Stimulated activated naive CD4-positive, alpha-beta T cell (primary cell): Measurements from ENCODE around the gene TFEB.

Experiments used
- DNase-seq, 6 experiments: peaks; one replicate each; lab custom pipeline; 2025; lab: John Stamatoyannopoulos, UW

The TFEB gene

DNA sequence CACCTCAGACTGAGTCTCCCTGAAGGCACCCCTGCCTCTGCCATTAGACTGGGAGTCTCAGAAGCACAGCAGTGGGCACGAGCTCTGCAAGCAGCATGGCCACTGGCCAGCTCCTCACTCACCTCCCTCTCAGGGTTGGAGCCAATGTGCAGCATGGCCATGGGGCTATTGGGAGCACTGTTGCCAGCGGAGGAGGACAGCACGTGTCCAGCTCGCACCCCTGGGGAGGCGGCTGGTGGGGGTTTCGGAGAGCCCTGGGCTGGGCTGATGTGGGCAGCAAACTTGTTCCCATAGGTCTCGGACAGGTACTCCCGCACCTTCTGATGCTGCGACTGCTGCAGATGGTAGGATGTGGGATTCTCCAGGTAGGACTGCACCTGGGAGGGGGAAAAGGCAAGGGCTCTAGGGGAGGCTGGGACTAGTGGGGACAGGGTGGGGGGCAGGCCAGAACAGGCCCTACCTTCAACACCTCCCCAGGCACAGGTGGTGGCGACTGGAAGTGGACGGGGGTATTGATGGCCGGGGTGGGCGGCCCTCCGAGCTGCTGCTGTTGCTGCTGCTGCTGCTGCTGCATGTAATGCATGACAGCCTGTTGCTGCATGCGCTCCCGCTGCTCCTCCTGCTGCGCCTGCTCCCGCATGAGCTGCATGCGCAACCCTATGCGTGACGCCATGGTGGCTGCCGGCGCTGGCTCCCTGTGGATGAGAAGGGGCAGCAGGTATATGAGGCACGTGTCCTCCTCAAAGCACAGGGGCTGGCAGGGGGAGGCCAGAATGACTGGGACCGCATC is 44.7 kb downstream of the TFEB start:
- no peak for DNase-seq

DNA sequence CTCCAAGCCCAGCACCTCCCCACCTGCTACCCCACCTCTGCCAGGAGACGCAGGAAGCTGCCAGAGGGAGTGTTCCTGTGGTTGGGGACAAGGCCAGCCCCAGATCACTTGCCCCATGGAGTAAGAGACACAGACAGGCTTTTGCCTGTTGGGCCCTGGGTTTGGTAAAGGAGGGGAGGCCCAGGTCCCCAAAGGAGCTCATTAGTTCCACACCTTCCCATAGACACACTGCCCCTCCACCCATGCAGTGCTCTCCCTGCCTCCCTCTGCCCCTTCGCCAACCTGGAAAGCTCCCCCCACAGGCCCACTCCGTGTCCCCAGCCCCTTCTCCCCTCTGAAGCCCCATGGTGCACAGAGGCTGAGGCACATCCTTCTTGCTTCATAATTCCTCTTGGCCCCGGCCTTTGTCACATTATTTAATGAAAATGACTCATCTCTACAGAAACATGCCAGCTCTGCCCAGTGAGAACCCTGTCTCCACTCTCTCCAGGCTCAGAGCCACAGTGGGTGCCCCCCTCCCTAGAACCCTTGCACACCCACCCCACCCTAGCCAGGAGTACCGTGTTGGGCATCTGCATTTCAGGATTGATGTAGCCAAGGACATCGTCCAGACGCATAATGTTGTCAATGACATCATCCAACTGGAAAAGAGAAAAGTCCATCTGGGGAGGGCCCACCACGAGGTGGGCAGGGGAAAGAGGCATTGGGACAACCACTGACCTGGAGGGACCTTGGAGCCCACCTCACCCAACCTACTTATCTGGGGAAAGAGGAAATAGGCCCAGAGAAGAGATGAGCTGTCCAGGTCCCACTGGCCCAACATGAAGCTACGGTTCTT is 46.0 kb downstream of the TFEB start:
- DNase-seq = no peak

DNA sequence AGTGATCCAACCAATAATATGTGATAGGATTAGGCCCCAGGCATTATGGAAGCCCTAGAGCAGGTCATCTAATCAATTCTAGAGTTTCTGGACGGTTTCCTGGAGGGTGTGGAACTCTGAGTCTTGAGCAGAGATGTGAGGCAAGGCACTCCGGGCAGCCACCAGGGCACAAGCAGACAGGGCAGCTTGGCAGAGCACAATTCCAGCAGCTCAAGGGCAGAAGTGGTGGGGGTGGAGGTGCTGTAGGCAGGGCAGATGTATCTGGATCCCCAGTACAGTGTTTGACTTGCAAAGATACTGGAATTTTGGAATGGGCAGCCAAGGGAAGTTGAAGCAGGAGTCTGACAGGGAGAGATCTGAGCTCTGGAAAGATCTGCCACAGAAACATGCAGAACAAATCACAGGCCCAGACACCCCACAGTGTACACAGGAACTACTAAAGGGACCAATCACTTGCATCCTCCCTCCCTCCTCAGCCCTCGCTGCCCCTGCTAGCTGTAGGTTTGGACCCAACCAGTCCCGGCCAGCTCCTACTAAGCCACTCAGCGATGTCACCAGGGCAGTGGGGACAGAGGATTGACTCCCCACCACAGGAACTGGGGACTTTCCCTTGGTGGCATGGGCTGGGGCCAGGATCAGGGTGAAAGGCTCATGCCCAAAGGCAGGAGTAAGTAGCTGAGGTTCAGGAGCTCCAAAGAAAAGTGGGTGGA is 47.0 kb downstream of the TFEB start:
- DNase-seq = no peak

DNA sequence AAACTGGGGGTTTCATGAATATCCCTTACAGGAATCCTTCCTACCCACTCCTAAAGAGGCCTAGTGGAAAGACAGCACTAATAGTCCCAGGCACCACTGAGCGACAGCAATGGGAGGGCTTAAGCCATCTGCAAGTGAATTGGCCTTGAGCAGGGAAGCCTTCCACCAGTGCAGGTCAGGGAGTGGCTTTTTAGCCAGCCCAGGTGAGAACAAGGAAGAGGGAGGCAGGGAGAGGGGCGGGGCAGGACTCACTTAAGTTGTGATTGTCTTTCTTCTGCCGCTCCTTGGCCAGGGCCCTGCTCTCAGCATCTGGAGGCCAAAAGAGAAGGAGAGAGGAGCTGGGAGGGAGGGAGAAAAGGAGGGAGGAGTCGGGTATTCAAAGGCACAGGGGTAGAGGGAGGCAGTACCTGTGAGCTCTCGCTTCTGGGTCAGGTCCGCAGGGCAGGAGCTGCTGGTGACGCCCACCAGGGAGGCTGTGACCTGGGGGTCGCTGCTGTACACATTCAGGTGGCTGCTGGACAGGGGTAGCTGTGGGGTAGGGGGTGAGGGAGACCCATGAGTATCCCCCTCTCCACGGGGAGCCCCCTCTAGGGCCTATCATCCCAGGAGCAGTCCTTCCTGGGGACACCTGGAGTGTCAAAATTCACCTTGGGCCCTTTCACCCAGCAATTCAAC is 47.8 kb downstream of the TFEB start:
- no peak for DNase-seq

DNA sequence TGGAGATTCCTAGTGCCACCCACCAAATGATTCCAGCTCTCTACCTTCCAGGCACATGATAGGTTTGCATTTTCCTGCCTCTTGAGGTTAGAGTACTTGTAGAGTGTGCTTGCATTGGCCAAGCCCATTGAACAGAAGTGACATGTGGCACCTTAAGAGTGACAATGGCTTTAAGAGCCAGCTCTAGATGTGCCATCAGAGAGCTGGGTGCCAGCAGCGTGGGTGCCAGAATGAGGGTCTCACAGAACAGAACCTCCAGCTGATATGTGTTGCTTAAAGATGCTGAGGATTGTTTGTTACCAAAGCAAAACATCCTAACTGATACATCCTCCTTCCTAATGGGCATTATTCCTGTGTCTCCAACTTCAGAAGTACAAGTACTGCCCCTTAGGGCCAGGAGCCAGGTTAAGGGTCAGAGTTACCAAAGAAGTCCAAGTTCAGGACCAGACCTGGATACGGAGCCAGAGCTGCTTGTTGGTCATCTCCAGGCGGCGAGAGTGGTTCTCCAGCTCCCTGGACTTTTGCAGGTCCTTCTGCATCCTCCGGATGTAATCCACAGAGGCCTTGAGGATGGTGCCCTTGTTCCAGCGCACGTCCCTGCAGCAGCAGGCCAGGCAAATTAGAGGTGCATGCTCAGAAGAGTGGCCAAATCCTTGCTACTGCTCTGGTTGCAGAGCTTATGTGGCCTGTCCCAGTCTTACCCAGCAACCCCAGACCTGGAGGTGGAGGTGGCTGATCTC is 49.6 kb downstream of the TFEB start:
- no peak for DNase-seq

DNA sequence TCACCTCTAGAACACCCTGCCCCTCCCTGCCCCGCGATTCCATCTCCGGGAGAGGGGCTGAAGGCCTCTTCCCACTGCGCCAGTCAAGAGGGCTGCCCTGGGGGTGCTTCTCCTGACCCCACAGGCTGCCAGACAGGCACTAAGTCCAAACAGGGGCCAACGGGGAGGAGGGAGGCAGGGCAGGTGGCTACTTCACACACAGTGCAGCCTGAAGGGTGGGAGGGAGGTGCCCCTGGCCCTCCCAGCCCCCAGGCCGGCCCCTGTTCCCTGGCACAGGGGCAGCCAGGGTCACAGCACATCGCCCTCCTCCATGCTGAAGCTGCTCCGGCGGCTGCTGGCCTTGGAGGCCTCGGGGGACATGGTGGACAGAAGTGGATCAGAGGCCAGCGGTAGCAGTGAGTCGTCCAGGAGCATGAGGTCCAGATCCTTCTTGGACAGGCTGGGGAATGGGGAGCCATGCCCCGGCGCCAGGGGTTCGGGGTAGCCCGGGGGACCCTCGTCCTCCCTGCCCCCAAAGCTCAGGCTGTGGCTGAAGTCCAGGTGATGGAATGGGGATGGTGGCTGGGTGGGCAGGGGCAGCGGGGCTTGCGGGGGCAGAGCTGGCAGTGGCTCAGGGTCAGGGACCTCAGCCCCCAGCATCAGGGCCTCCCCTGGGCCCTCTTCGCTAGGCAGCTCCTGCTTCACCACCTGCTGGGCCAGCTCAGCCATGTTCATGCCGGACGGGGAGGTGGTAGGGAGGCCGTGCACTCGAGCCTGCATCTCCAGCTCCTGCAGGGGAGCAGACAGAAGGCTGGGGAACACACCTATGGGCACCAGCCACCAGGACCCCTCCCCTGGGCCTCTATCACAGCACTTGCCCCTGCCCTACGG is 50.9 kb downstream of the TFEB start:
- no peak for DNase-seq

DNA sequence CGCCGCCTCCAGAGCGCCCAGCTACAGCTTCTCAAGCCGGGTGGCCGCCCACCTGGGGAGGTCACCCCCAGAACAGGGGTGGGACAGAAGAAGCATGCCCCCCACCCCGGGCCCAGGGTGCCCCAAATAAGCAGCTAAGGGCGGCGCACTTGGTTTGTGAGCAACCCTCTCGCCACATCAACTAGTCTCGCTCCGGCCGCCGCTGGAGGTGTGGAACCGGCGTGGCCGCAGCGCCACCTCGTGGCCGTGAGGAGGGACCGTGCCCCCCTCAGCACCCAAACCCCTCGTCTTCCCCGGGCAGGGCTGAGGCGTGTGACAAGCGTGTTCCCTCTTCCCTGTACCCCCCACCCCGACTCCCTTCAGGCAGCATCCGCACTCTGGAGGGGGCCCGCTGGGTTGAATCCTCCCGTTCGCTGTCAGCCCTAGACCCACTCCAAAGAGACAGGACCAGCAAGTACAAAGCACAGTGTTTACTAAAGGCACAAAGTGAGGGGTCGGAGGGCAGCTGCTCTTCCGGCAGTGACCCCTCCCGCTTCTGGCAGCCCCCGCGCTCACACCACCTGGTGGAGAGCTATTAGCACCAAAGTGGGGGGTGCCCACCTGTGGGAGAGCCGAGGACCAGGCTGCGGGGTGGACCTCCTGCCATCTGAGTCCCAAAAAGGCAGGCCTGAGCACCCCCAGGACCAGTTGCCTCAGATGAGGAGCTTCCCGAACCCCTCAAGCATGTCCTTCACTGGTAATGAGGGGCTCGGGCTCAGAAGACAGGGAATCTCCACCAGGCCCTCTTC is 51.7 kb downstream of the TFEB start:
- DNase-seq = peak; percentile 54 to 80 (median 62)

DNA sequence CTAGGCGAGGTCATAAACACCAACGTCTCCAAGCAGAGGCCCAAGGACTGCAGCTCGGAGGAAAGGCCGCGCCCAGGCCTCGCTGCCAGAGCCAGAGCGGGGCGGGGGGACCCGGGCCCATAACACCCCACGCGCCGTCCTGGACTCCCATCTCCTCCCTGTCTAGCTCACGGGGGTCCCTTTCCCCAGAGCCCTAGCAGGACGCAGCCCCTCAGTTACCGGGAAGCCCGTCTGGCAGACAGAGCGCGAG is 52.2 kb downstream of the TFEB start:
- peak in 2 of 6 experiments; percentile 9 to 63 for DNase-seq

DNA sequence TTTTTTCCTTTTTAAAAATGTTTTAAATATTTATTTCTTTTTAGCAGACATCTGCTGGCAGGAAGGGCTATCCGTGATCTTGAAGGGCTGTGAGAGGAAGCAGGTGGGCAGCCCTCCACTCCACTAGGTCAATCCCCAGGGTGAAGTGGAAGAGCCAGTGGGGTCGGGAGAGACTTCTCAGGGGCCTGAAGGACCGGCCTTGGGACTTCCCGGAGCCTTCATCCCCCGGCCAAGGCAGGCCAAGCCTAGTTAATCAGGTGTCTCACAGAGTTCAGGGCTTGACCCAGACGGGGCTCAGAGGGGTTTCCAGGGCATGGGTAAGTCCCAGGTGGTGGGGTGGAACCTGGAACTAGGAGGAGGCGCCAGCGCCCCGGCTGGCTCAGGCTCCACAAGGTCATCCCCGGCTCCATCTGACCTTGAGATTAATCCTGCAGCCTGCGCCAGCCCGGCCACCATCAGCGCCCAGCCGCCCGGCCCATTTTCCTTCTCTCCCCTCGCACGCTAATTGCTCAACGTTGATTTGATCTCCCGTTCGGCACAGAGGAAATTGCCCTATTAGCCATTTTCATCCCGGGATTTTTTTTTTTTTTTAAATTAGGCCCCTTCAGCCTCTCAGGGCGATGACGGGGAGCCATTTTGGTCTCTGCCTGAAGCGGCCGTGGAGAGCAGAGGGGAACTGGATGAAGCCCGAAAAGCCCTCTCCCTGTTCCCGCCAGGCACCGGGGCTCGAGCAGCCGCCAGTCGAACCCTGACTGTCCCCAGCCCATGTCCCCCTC is 52.7 kb downstream of the TFEB start:
- peak in 1 of 6 experiments; percentile 38 for DNase-seq

DNA sequence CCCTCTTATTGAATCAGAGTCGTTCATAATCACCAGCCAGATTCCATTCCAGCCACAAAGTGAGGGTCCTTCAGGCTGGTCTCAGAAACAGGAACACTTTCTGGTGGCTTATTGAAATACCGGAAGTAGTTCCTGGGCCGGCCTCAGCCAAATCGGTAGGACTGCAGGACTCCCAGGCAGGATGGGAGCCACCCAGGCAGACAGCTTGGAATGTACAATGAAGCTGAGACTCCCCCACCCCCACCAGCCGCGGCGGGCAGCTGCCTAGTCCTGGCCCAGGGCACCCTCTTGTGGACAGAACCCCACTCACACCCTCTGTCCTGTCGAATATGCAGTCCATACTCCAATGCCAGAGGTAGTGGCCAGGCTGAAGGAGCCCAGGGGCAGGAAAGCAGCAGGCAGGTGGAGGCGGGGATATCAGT is 53.3 kb downstream of the TFEB start:
- peak; percentile 25 to 59 (median 50) for DNase-seq

DNA sequence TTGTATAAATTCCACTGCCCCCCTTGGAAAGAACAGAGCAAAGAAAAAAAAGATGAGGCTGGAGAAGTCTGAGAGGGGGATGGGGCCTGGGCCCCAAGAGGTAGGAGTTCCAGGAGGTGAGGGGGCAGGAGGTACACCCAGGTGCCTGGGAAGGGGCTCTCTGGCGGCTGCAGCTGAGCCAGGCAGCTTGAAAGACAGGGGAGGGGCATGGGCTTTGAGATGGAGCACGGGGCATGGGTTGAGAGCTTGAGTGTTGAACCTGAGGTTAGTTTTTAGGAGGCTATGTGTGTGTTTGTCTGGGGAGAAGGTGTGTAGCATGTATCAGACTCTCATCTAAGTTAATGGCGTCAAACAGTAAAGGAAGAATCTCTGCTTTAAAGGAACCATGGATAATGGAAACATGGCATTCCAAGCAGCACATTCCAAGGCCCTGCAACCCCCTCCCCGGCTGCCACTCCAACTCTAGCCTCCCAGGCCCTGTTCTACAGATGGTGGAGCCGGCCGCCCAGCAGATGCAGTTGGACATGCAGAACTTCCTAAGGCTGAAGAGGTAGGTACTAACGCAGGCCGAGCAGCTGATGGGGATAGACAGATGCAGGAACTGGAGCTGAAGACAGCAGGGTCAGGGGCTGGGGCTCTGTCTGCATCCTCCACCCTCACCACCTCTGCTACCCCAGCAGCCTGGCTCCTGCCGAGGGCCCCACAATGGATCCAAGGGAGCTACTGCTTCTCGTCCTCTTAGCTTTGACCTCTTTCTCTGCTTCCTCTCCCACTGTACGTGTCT is 55.0 kb downstream of the TFEB start:
- no peak for DNase-seq

DNA sequence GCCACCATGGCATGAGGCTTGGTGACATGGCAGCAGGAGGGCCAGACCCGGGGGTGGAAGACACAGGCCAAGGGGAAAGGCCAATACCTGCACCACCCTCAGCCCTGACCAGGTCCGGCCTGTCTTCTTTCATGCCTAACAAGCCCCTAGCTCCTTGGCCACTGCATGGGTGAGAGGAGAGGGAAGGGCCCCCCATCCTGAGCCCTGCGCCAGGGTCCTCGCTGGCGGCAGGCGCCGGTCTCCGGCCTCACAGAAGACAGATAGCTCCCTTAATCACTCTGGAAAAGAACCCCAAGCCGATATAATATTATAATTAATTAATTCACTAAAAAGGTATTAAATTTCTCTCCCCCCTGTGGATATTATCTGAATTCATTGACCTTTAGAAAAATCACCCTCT is 55.7 kb downstream of the TFEB start:
- DNase-seq = no peak

DNA sequence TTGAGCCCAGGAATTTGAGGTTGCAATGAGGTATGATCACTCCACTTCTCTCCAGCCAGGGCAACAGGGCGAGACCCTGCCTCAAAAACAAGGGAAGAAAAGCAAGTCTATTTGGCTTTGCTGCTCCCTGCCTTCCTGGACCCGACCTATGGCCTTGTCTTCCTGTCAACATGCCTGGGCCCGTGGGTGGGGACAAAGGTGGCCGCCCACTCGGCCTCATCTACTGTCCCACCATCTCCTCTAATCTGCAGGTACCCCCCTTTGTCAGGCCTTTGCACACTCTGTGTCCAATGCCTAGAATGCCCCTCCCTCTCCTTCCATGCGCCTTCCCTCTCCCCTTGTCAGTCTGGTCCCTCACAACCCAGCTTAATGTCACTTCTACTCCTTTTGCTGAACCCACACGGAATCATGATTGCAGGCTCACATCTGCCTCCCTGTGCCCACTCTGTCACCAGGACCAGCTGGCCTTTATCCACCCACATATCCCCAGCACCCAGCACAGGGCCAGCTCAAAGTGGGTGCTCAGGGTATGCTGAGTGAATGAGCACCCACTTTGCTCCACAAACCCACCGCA is 56.8 kb downstream of the TFEB start:
- DNase-seq = no peak

DNA sequence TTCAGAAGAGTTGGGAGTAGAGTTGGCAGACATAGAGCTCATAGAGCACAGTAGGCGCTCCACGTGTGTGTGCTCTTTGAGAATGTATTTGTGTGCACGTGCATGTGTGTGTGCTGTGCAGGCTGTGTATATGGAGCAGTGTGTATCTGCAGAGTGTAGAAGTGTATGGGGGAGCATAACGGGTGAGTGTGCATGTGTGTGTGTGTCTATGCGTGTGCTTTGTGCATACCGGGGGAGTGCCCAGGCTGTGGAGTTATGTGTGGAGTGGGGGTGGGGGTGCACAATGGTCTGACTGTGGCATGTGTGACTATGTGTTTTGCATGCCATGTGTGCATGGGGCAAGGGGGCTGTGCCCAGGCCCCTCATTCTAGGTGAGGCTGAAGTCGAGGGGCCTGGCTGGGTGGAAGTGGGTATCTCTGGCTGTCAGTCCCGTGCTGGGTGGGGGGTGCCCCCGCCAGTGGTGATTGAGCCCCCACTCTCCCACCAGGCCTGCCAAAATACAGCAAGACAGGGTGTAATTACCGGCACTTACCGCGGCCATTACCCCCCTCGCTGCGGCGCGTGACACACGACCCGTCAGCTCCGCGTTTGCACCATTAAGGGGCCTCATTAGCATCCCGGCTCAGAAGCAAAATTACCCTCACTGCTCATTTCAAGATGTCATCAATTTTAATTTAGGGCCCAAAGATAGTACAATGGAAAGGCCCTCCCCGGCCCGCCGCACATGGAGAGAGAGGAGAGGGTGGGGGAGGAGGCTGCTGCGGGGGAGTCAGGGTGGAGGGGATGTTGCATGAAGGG is 58.1 kb downstream of the TFEB start:
- DNase-seq = no peak

DNA sequence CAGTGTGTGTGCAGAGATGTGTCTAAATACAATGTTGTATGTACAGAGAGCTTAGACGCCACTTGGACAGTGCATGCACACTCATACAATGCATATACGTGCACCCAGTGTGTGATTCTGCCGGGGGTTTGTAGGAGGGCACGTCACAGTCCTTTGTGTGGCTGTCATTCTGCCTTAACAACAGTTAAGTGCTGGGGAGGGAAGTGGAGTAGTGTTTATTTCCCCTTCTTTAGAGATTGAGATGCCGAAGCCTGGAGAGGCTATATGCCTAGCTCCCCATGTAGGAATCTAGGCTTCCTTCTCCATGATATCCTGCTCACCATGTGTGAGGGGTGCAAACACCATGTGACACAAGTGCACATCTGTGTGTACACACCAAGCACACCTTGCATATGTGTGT is 59.0 kb downstream of the TFEB start:
- no peak for DNase-seq

DNA sequence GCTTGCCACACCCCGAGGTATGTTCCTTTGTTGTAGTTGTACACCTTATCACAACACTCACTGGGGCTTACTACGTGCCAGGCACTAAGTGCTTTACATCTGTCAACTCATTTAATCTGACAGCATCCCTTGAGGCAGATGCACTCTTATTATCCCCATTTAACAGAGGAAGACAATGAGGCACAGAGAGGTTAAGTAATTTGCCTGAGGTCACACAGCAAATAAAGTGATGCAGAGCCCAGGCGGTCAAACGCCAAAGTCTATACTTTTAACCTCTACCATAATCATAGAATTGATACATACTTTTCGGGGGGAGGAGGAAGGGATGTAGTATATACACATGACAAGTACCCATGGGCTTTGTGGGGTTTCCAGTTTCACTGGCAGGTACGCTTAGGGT is 59.4 kb downstream of the TFEB start:
- DNase-seq = no peak

DNA sequence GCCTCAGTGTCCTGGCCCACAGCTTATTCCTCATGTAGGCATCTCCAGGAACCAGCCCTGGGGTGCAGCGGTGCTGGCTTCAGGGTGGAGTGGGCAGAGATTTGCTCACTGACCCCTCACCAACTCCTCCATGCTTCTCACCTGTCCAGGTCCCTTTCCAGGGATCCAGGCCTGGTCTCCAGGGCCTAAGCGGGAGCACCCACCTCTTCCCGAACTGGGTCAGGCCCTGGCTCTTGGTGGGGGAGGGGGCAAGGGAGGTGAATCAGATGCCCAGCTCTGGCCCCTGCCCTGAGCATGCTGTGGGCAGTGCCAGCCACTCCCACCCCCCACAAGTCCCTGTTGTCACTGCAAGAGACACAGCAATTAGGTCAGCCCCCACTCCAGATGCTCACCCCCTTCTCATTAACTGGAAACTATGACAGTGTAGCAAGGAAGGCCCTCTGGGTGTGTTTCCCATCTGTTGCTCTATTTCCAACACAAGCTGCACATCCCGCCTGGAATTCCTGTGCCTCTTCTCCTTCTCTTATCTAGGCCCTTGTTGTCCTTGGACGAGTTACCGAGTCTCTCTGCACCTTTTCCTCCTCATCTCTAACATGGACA is 60.1 kb downstream of the TFEB start:
- DNase-seq = no peak
